Measurements from ENCODE around the gene HUNK.
"Not testable (repeated sequence)": the region's sequence is repeated elsewhere in the genome, so short reads cannot be mapped to it uniquely, and the experiment has no call there.

Gene HUNK

DNA sequence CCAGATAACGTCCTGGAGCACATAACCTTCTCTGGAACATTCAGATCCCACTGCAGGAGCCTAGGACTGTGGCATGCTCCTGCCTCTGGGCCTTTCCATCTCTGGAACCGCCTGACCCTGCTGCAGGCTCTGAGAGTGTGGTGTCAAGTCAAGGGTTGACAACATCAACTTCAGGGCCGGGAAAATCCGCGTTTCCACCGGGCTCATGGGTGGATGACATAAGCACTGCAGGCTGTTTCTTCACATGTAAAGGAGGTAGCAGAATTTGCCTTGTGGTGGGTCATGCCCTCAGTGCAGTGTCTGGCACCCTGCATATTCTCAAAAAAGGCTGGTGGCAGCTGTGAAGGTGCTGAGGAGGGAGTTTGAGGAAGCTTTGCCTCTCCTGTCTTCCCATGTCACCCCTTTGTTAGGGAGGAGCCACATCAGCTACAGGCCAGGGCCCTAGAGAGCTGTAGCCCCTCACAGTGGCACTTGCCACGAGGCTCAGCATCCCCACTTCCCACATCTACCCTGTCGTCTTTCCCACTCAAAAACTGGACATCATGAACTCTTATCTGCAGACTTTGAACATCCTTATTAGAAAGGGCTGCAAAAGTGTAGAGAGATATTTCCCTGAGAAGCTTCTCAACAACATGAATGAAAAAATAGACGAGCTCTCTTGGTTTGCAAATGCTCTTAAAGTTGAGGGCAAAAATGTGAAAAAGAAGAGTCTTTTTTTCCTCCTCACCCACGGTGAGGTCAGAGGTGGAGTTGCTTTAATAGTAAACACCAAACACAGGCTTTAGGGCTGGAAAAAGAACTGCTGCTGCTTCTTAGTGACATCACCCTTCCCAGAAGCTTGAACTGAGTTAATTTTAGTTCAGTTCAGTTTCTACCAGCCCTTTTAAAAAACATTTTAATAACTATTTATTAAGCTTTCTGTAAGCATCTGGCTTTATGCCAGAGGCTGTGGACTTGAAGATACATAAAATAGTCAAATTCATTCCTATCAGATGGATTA is 121.3 kb downstream of the HUNK start:
- in situ Hi-C loops (cut with MboI; ENCODE audit: low sequenced_read_pairs), result no loop called here

DNA sequence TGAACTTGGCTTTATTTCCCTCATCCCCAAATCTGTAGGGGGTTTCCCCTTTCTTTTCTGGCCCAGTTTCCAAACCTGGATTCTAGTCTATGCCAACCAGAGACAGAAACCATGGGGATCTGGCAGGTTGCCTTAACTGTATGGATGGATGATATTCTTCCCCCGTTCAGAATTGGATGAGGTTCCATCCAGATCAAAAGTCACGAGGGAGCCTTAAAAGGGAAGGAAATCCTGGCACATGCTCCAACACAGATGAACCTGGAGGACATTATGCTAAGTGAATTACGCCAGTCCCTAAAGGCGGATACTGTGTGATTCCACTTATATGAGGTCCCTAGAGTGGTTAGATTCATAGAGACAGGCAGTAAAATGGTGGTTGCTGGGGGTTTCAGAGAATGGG is 124.4 kb downstream of the HUNK start:
- in situ Hi-C loops (cut with MboI; ENCODE audit: low sequenced_read_pairs), result no loop called here

DNA sequence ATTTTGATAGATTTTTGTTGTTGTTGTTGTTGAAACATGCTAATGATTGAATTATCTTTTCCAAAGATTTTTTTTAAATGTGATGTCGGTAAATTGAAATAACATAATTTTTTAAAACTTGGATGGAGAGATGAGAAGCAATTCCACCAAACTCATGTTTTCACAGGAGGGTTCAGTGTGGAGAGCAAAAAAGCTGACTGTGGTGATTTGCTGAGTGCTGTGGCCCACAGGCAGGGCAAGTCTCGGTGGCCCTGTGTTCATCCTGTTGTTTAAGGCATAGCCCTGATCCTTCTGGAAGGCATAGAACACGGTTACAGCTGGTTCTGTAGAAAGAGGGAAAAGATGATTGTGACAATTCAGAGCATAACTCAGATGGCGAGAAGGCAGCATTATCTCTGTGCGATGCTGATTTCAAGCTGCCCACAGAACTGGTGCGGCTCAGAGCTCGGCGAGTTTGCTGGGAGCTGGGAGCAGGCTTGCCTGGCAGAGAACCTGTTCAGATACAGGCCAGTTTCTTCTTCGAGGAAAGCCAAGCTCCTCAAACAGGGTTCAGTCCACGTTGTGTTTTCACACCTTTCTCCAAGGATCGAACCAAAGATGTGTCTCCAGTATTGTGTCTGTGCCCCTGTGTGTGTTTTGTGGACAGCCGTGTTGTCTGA is 127.1 kb downstream of the HUNK start:
- in situ Hi-C loops (cut with MboI; ENCODE audit: low sequenced_read_pairs), result no loop called here

DNA sequence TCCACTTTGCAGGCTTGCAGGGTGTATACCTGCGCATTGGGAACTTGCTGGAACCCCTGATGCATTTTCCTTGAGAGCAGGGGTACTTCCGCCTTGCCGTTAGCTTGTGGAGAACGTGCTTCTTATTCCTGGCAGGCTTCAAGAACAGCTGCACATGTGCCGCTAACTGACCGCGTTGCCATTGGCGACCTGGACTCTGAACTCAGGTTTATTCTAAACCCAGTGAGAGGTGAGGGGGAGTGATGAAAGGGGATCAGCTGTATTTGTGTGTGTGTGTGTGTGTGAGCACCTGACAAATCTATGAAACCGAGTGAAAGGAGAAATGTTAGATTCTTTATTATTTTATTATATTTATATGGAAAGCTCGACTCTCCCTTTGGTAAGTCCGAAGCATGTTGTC is 128.6 kb downstream of the HUNK start:
- in situ Hi-C loops (cut with MboI; ENCODE audit: low sequenced_read_pairs), result no loop called here

DNA sequence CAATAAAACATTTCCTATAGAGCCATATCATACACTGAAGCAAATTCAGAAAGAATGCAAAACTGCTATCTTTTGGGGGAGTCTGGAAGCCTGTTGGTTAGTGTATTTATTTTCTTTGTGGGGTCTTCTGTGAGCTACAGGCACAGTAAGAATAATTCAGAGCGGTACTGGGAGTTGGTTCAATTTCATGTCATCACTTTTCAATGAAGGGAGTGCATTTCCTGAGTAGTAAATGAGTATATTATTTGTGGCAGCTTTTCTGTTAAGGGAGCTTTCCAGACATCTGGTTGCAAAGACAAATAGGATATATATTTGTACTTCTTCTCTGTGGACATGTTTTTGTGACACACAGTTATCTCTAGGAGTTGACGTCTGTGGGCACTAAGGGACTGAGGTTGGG is 130.6 kb downstream of the HUNK start:
- in situ Hi-C loops (cut with MboI; ENCODE audit: low sequenced_read_pairs), result no loop called here

DNA sequence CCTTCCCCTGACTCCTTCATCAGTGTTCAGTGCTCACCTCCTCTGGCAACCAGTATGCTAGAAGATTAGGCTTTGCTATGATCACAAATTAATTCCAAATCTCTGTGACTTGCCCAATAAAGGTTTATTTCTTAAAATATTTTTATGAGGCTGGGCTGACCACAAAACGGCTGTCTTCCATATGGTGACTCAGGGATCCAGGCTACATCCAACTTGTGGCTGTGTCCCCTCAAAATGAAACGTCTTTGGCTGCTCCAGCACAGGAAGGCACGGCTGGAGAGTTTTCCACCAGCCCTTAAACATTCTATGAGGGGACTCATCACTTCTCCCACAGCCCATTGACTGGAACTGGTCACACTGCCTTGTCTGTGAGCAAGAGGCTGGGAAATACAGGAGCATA is 131.5 kb downstream of the HUNK start:
- in situ Hi-C loops (cut with MboI; ENCODE audit: low sequenced_read_pairs), result no loop called here

DNA sequence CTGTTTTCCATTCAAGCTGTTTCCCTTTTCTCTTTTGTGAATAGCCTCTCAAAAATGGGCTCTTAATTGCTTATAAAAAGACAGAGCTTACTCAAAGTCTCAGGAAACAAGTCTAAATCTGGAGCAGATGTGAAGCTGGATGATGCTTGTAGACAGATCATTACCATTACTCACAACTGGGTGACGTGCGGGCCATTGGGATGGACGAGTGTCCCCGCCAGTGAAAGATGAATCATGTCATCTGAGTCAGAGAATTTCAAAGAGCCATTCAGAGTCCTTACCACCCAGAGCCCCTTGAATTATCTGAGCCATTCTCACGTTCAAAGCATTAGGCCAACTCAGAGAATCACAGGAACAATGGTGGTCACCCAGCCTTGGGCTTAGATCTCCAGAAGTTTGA is 134.6 kb downstream of the HUNK start:
- in situ Hi-C loops (cut with MboI; ENCODE audit: low sequenced_read_pairs), result no loop called here

DNA sequence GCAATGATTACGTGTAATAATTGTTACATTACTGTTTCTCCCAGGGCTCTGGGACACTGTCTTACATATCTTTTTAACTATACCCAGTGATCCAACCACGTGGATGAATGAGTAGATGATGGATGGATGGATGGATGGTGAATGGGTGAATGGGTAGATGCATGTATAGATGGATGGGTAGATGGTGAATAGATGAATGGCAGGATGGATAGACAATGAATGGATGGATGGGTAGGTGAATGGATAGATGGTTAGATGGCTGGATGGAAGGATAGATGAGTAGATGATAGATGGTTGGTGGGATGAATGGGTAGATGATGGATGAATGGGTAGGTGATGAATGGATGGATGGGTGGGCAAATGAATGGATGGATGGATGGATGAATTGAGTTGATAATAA is 135.9 kb downstream of the HUNK start:
- in situ Hi-C loops (cut with MboI; ENCODE audit: low sequenced_read_pairs), result no loop called here

DNA sequence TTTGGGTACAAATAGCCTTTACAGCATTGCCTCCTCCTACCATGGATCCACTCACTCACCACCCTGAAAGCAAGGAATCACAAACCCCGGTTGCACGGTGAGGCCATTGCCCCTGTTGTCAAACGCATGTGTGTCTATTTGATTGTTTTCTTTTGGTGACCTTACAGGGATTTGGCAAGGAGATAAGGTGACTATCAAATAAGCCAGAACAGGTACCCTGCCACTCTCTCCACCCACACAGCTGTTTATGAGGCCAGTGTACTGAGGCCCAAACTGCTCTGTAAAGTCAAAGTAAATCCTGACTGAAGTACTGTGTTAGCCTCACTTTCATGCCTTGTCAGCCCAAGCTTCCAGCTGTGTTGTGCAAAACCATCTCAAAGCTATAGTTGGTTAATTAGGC is 136.4 kb downstream of the HUNK start:
- in situ Hi-C loops (cut with MboI; ENCODE audit: low sequenced_read_pairs), result no loop called here

DNA sequence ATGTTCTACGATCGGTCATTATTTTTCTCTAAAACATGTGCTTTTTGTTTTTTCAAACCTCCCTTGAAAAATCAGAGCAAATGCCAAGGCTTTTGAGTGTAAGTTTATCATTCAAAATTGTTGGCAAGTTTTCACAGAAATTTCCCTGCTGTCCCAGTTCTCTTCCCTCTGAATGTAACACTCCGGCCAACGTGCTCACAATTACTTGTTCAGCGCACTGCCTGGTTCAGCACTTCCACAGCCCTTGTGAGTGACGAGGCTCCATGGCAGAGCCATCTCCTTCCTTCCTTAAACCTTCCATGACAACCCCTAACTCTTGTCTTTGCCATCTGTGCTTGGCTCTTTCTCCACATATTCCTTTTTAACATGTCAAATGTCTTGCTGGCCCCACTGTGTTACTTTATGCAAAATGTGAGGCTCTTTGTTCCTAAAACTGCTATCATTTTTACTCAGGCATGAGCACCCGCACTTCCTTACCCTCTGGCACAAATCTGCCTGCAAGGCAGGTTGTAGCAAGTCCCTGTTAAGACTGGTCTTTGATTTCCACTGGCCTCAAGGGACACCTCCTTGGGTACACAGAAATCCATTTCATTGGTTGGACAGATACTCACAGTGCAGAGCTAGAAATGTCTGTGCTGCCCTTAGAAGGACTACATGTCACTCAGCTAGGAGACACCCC is 142.8 kb downstream of the HUNK start:
- in situ Hi-C loops (cut with MboI; ENCODE audit: low sequenced_read_pairs), result no loop called here

DNA sequence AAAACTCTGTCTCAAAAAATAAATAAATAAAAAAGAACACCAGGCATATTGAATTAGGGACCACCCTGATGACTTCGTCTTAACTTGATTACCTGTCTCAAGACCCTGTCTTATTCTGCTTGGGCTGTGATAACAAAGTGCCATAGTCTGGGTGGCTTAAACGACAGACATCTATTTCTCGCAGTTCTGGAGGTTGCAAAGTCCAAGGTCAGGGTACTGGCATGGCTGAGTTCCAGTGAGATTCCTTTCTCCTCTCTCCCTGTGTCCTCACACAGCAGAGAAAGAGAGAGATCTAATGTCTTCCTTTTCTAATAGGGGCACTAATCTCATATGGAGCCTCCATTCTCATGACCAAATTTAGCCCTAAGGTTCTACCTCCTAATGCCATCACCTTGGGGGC is 145.6 kb downstream of the HUNK start:
- in situ Hi-C loops (cut with MboI; ENCODE audit: low sequenced_read_pairs), result no loop called here

DNA sequence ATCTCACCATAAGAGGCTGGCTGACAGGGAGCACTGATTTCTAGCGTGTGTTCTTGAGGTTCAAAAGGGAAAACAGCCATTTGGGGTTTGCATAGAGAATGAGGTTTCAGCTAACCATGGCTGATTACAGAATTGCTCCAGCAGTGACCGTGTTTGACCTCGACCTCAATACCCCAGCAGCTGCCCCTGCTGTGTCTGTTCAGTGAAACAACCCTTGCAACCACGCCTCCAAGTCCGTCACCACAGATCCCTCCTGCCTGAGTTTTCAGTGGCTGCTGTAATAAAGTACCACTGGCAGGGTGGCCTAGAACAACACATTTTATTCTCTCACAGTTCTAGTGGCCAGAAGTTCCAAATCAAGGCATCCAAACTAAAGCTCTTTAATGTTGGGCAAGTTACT is 147.7 kb downstream of the HUNK start:
- in situ Hi-C loops (cut with MboI; ENCODE audit: low sequenced_read_pairs), result no loop called here

DNA sequence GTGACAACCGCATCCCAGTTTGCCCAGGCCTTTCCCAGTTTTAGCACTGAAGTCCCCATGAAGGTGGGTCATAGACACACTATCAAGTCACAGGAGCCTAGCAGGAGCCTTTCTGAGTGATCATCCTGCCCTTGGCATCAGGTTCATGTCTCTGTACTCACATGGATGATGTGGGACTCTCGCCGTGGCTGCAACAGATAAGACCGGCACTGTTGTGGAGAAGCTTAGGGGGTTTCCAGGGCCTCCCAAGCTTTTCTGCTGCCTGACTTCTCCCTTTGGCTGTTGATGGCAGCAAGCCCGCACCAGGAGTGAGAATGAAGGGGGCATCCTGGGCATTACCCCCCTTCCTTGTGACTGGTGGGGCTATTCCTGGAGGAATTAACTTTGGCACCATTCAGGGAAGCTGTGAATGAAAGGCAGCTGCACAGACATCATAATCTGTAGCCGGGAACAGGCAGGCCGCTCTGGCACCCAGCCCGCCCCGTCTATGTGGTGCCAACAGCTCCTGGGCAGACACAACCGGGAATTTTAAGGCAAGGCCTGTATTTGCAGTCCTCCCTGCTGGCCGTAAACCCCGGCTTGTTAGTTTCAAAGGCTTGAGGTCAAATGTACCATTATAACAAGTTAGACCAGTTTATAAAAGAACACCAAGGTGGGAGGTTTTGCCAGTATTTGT is 148.6 kb downstream of the HUNK start:
- in situ Hi-C loops (cut with MboI; ENCODE audit: low sequenced_read_pairs), result no loop called here

DNA sequence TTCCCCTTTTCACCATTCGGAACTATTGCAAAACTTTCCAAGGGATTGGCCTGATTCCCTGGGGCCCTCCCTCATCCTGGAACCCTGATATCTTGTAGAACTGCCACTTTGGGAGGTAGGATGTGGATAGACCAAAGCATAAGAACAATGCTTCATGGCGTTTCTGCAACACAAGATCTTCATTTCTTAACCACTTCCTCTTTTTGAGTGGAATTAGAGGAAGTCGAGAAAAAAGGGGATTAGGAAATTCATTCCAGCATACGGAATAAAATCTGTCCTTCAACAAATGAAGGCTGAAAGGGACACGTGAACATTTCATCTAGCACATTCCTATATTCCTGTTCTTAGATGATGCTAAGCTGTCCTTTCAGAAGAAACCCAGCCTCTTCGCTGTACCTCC is 149.3 kb downstream of the HUNK start:
- in situ Hi-C loops (cut with MboI; ENCODE audit: low sequenced_read_pairs), result no loop called here

DNA sequence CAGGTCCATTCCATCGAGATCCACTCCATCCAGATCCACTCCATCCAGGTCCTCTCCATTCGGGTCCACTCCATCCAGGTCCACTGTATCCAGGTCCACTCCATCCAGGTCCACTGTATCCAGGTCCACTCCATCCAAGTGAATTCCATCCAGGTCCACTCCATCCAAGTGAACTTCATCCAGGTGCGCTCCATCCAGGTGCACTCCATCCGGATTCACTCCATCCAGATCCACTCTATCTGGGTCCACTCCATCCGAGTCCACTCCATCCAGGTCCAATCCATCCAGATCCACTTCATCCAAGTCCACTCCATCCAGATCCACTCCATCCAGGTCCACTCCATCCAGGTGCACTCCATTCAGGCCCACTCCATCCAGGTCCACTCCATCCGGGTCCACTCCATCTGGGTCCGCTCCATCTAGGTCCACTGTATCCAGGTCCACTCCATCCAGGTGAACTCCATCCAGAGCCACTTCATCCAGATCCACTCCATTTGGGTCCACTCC is 157.4 kb downstream of the HUNK start:
- in situ Hi-C loops (cut with MboI; ENCODE audit: low sequenced_read_pairs), result no loop called here

DNA sequence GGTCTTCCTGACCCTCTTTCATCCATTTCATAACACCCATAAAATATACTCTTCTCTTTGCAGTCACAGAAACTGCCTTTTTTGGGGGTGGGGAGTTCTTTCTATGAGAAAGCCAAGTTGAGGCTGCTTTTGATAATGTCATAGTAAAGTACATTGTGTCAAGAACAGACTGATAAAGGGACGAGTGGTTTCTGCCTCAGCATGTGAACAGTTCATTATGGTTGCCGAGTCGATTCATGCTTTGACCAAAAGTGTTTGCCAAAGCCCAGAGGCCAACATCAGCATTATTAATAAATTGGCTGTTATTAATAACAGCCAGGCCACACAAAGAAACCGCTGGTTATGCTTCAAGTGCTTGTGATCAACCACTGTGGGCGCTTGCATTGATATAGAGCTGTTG is 162.0 kb downstream of the HUNK start:
- in situ Hi-C loops (cut with MboI; ENCODE audit: low sequenced_read_pairs), result no loop called here

DNA sequence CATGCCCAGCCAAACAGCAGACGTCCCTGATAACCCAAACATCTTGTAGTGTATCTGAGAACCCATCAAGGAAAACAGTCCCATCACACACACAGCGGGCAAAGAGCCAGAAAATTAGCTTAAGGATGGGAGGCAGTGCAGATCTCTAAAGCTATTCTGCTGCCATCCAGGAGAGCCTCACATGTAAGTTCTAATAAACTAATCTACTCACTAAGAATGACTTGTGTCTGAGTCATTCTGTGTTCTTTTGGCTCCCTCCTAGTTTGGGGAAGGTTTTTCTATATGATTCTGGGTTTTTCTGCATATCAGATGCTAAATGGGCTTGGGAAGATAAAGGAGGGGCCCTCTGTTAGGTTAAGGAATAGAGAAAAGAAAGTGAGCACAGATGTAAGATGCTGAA is 162.8 kb downstream of the HUNK start:
- in situ Hi-C loops (cut with MboI; ENCODE audit: low sequenced_read_pairs), result no loop called here

DNA sequence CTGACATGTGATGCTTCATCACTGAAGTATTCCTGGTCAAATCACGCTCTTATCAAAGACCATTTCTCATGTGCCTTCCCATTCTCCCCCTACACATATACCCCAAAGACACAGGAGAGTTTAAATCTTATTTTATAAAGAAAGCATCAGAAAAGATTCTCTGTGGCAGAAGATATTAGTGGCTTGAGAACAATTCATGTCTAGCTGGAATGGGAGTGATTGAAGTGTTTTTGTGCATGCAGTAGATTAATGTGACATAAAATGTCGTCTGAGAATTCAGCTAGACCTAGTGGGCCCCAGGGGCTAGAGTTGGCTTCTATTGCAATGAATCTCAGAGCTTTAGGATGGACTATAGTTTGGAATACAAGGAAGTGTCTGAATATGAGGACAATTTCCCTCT is 163.9 kb downstream of the HUNK start:
- in situ Hi-C loops (cut with MboI; ENCODE audit: low sequenced_read_pairs), result no loop called here

DNA sequence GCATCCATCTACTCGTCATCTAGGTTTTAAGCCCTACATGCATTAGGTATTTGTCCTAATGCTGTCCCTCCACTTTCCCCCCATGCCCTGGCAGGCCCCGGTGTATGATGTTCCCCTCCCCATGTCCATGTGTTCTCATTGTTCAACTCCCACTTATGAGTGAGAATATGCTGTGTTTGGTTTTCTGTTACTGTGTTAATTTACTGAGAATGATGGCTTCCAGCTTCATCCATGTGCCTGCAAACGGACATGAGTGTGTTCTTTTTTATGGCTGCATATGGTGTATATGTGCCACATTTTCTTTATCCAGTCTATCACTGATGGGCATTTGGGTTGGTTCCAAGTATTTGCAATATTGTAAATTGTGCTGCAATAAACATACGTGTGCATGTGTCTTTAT is 165.9 kb downstream of the HUNK start:
- in situ Hi-C loops (cut with MboI; ENCODE audit: low sequenced_read_pairs), result not testable (repeated sequence)

DNA sequence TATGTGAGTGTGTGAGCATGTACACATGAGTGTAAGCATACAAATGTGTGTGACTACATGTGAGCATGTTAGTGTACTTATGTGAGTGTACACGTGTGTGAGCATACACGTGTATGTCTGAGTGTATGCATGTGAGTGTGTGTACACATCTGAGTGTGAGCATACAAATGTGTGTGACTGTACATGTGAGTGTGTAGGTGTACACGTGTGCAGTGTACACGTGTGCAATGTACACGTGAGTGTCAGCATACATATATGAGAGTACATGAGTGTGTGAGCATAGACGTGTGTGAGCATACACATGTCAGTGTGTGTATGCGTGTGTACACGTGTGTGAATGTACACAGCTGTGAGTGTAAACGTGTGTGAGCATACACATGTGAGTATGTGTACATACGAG is 170.6 kb downstream of the HUNK start:
- in situ Hi-C loops (cut with MboI; ENCODE audit: low sequenced_read_pairs), result no loop called here
